ENCODE data around the gene SH2D1B.

DNA sequence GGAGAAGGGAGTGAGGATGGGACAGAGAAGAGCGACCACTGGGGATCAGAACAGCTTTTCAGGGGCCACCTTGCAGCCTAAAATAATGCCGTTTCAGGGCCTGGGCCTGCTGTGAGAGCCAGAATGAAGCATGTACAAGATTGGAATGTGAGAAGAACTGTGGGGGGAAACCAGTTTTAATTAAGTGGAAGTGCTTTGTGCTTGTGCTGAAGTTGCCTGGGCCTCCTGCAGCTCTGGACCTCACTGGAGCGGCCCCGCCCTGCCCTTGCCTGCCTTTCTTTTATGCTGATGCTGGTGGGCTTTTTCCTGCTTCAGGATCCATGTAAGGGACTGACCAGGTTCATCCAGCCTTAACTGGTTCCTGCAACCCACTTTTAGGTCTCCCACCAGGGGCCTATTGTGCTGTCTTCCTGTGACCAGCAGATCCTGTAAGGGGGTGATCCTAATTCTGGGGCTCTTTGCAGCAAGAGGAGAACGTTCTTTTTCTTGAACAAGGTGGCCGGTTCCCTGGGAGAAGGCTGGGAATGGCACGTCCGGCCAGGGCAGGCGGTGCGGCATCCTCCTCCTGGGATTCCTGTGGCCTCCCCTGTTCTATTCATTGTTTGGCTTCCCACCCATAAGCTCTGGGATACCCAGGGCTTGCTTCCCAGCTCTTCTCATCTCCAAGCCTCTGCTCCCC lies 27.2 kb downstream of the SH2D1B start:
- TF ChIP-seq, protein P1, sequence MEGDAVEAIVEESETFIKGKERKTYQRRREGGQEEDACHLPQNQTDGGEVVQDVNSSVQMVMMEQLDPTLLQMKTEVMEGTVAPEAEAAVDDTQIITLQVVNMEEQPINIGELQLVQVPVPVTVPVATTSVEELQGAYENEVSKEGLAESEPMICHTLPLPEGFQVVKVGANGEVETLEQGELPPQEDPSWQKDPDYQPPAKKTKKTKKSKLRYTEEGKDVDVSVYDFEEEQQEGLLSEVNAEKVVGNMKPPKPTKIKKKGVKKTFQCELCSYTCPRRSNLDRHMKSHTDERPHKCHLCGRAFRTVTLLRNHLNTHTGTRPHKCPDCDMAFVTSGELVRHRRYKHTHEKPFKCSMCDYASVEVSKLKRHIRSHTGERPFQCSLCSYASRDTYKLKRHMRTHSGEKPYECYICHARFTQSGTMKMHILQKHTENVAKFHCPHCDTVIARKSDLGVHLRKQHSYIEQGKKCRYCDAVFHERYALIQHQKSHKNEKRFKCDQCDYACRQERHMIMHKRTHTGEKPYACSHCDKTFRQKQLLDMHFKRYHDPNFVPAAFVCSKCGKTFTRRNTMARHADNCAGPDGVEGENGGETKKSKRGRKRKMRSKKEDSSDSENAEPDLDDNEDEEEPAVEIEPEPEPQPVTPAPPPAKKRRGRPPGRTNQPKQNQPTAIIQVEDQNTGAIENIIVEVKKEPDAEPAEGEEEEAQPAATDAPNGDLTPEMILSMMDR (IDR thresholded peaks at IDR 0.05), result no peak
- TF ChIP-seq POLR2A (IDR thresholded peaks at IDR 0.05) (no peak), POLR2AphosphoS5 (IDR thresholded peaks at IDR 0.05) (no peak), EP300 (IDR thresholded peaks at IDR 0.05) (no peak)
